HepG2 (cell line): ENCODE measurements around the gene KCTD19. TPM values are rescaled to one million over a fixed set of nuclear protein-coding genes. Genes with fewer than 3 reads are reported as not detected.
A peak's percentile ranks its signal among the peaks of the same experiment; 100 is the strongest.

Experiments
- AFF4 ChIP-seq: sonication (generic); formaldehyde crosslinking; IDR thresholded peaks from 2 replicates; pipeline ENCODE4 v1.4.0; 2020; ENCODE audit warnings: missing genetic modification reagents
- ARNTL ChIP-seq: sonication (generic); formaldehyde crosslinking; IDR thresholded peaks from 2 replicates; pipeline ENCODE4 v1.4.0; 2020; ENCODE audit warnings: mild to moderate bottlenecking, missing genetic modification reagents
- CCDC6 ChIP-seq: sonication (generic); formaldehyde crosslinking; IDR thresholded peaks from 2 replicates; pipeline ENCODE4 v1.8.1; 2022; ENCODE audit warnings: mild to moderate bottlenecking, missing genetic modification reagents, moderate library complexity
- ELF1 ChIP-seq: sonication (generic); formaldehyde crosslinking; IDR thresholded peaks from 2 replicates; pipeline ENCODE4 v1.4.0; 2020; ENCODE audit warnings: missing genetic modification reagents
- FLYWCH1 ChIP-seq: sonication (generic); formaldehyde crosslinking; IDR thresholded peaks from 2 replicates; pipeline ENCODE4 v1.8.1; 2023; ENCODE audit warnings: mild to moderate bottlenecking, missing genetic modification reagents
- FOXK2 ChIP-seq: fragments of 450-650 bp; IDR thresholded peaks from 2 replicates; pipeline ENCODE4 v1.6.1; 2016
- GABPB1 ChIP-seq: IDR thresholded peaks from 2 replicates; pipeline ENCODE4 v1.6.1; 2016; ENCODE audit warnings: mild to moderate bottlenecking, missing genetic modification reagents, moderate library complexity, missing compliant biosample characterization
- KMT2B ChIP-seq: IDR thresholded peaks from 2 replicates; pipeline ENCODE4 v1.6.1; 2016; ENCODE audit warnings: missing genetic modification reagents, missing compliant biosample characterization
- MXD3 ChIP-seq: IDR thresholded peaks from 2 replicates; pipeline ENCODE4 v1.6.1; 2016; ENCODE audit warnings: mild to moderate bottlenecking, missing biosample characterization, missing genetic modification reagents
- PRMT3 ChIP-seq: sonication (generic); formaldehyde crosslinking; IDR thresholded peaks from 2 replicates; pipeline ENCODE4 v1.8.1; 2022; ENCODE audit warnings: low read depth, mild to moderate bottlenecking, moderate library complexity, missing genetic modification reagents, borderline replicate concordance
- ZFP82 ChIP-seq: sonication (generic); formaldehyde crosslinking; IDR thresholded peaks from 2 replicates; pipeline ENCODE4 v1.5.1; 2020; ENCODE audit warnings: mild to moderate bottlenecking, missing genetic modification reagents, borderline replicate concordance
- ZGPAT ChIP-seq: IDR thresholded peaks from 2 replicates; pipeline ENCODE4 v1.6.1; 2016; ENCODE audit warnings: mild to moderate bottlenecking
- ZHX1 ChIP-seq: sonication (generic); formaldehyde crosslinking; IDR thresholded peaks from 2 replicates; pipeline ENCODE4 v1.8.1; 2022; ENCODE audit warnings: low read depth, mild to moderate bottlenecking, missing genetic modification reagents
- ZNF10 ChIP-seq: sonication (generic); formaldehyde crosslinking; IDR thresholded peaks from 2 replicates; pipeline ENCODE4 v1.4.0; 2020; ENCODE audit warnings: mild to moderate bottlenecking, low read depth, missing genetic modification reagents, borderline replicate concordance
- ZNF275 ChIP-seq: sonication (generic); formaldehyde crosslinking; IDR thresholded peaks from 2 replicates; pipeline ENCODE4 v1.8.0; 2022; ENCODE audit warnings: missing genetic modification reagents, mild to moderate bottlenecking, inconsistent platforms, borderline replicate concordance
- ZNF362 ChIP-seq: sonication (generic); formaldehyde crosslinking; IDR thresholded peaks from 2 replicates; pipeline ENCODE4 v1.4.0; 2020; ENCODE audit warnings: missing genetic modification reagents, mild to moderate bottlenecking, borderline replicate concordance
- ZNF383 ChIP-seq: sonication (generic); formaldehyde crosslinking; IDR thresholded peaks from 2 replicates; pipeline ENCODE4 v1.4.0; 2020; ENCODE audit warnings: missing genetic modification reagents, mild to moderate bottlenecking, borderline replicate concordance
- polyA plus RNA-seq, 8 experiments: library from polyadenylated mRNA; depleted of rRNA in 3 of 8; stranded (reverse) in 7 of 8; unstranded in 1 of 8; fragments of >200 nt; fragmentation: Illumina TruSeq in 4 of 8; extraction: Trizol in 4 of 8; gene quantifications; 2 replicates each; pipeline versions ENCODE4 v1.2.1 to v1.2.3, GENCODE V29; 2011 to 2016; ENCODE audit warnings: low read depth in 4 of 8, missing spikeins in 1 of 8, mixed read lengths in 1 of 8; ENCODE audit not compliant: insufficient read depth in 1 of 8
- total RNA-seq, 5 experiments: library from RNA; depleted of rRNA; stranded (reverse); fragments of >200 nt; fragmentation: Illumina TruSeq; extraction: Trizol; gene quantifications; 2 replicates each; pipeline ENCODE4 v1.2.3, GENCODE V29; 2016; ENCODE audit warnings: low read depth in 1 of 5

Gene KCTD19
- total and polyA plus RNA-seq, 2 of the 13 experiments (the other 11 are each of a cell fraction or from before 2014, with no cell fraction given), result not detected

- peak; percentile 53; the same call in 1 of the 2 replicates for TF ChIP-seq ZHX1 (CRISPR knock-in tag)
- peak; percentile 94 for TF ChIP-seq ZGPAT (CRISPR knock-in tag)
- no peak; the same call in 1 of the 2 replicates for TF ChIP-seq PRMT3 (CRISPR knock-in tag)
- peak; percentile 69; the same call in 1 of the 2 replicates for TF ChIP-seq ELF1
- peak; percentile 47 for TF ChIP-seq KMT2B (CRISPR knock-in tag)
- TF ChIP-seq ZNF383 (CRISPR knock-in tag), result no peak
- no peak for TF ChIP-seq FOXK2
- TF ChIP-seq CCDC6 (CRISPR knock-in tag), result peak; percentile 86; the same call in 1 of the 2 replicates
- peak; percentile 81 for TF ChIP-seq MXD3
- peak; percentile 84; the same call in 1 of the 2 replicates for TF ChIP-seq ZNF275
- peak; percentile 25; the same call in 1 of the 2 replicates for TF ChIP-seq ZFP82 (CRISPR knock-in tag)
- TF ChIP-seq FLYWCH1 (CRISPR knock-in tag), result peak; percentile 75; the same call in 1 of the 2 replicates
- peak; percentile 89 for TF ChIP-seq GABPB1 (CRISPR knock-in tag)
- peak; percentile 9; the same call in 1 of the 2 replicates for TF ChIP-seq ZNF362 (CRISPR knock-in tag)
- TF ChIP-seq AFF4 (CRISPR knock-in tag), result no peak
- TF ChIP-seq ARNTL (CRISPR knock-in tag), result peak; percentile 95
- TF ChIP-seq ZNF10 (CRISPR knock-in tag), result no peak
Observed at GRCh38 chr16:67246081-67246755, 80.3 kb downstream of the KCTD19 start (continued).
